ENCODE results near the gene IL12RB1. TPM values are rescaled to one million over a fixed set of nuclear protein-coding genes. Genes with fewer than 3 reads are reported as not detected.

IL12RB1 gene
- total RNA-seq, 1 experiment from 2014 or later: not detected

DNA sequence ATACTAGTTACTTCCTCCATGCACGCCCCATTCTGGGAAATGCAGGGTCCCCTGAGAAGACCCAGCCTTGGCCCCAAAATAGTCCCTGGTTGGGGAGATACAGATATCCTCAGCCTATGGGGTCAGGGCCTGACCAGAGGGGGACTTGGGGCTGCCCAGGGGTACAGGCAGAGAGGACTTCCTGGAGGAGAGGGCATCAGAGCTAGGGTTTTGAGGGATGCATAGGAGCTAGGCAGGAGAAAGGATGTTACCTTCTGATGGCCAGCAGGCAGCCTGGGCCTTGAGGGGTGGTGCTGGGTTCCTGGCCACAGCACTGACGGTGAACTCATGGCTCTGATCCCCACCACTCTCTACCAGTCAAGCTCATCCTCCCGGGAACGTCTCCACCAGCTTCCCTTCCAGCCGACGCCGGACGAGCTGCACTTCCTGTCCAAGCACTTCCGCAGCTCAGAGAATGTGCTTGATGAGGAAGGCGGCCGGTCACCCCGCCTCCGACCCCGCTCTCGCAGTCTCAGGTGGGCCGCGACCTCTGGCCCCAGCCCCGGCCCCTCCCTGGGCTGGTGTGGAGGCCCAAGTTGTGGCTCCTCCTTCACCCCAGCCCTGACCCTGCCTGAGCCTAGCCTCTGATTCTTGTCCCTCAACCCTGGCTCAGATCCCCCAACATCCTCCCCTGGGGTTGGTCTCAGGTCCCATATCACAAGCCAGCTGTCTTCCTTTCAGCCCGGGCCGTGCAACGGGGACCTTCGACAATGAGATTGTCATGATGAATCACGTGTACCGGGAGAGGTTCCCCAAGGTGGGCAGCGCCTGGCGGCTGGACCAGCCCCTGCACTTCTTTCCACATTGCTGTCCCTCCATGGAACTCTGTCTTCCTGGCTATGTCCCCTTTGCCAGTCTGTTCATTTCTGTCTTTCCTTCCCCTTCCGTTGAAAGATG is 36.4 kb upstream of the IL12RB1 start (continued):
- no peak for TF ChIP-seq TCF7L2 (IDR thresholded peaks at IDR 0.05; ENCODE audit: borderline replicate concordance, extremely low read depth, insufficient read depth, insufficient read length)

GRCh38 chr19:18122424-18122823 is 35.7 kb upstream of the IL12RB1 start:
- Histone ChIP-seq H3K4me1 (ENCODE audit: control insufficient read depth in 1 of 2, insufficient read depth in 2 of 2, low read length in 2 of 2) (peaks cover 1 to 13% of the 10 kb centered on the region in 2 experiments), H3K79me2 (ENCODE audit: insufficient read depth, low read length) (peaks cover 11% of the 10 kb centered on the region; the same call in 1 of the 2 replicates), H3K4me3 (replicated peaks in 1 of 2; ENCODE audit: low read depth in 1 of 2, low read length in 2 of 2) (no peak overlapping the region), H3K27ac (ENCODE audit: low read depth, low read length) (no peak overlapping the region), H2AFZ (ENCODE audit: low read depth, low read length, poor library complexity, severe bottlenecking) (no peak overlapping the region), H3K36me3 (ENCODE audit: control insufficient read depth in 1 of 2, insufficient read depth in 2 of 2, low read length in 2 of 2) (peaks cover 0 to 7% of the 10 kb centered on the region in 2 experiments; a peak in 2 of 4 replicates), H3K9me3 (ENCODE audit: control insufficient read depth in 1 of 2, insufficient read depth in 1 of 2, low read depth in 1 of 2, low read length in 2 of 2) (no peaks in the 10 kb centered on the region), H4K20me1 (ENCODE audit: insufficient read depth) (no peaks in the 10 kb centered on the region), H3K27me3 (ENCODE audit: insufficient read depth, low read length) (no peaks in the 10 kb centered on the region), H3K4me2 (ENCODE audit: low read length) (no peak overlapping the region), H3K9ac (ENCODE audit: low read length) (no peak overlapping the region), H3K9me2 (ENCODE audit: insufficient read depth) (no peaks in the 10 kb centered on the region)
- TF ChIP-seq YY1 (IDR thresholded peaks at IDR 0.05; ENCODE audit: extremely low read depth, insufficient replicate concordance, low read depth, low read length) (no peak), ZBTB33 (IDR thresholded peaks at IDR 0.05; ENCODE audit: extremely low read depth, insufficient replicate concordance, low read length) (no peak), JUND (IDR thresholded peaks at IDR 0.05) (no peak)
- BruUV-seq (replicated peaks): no TSS peak
- ATAC-seq (no peak), DNase-seq (ENCODE audit: low read depth, low spot score) (no peak)
- CTCF ChIA-PET: no interaction called here
- RAD21 ChIA-PET (ENCODE audit: low non-redundant PET in 1 of 2, low total read pairs in 2 of 2, uncharacterized antibody in 2 of 2, unreplicated experiment in 2 of 2): no interaction called here
- POLR2A ChIA-PET: no interaction called here
- intact Hi-C loops (cut with micrococcal nuclease): no loop called here

Measured in HCT116 (cell line).